Measurements from ENCODE around the gene HDAC1.

HDAC1 gene

GRCh38 chr1:32356478-32356877 is 64.6 kb downstream of the HDAC1 start:
- POLR2A ChIA-PET: interaction anchor here (6.2 kb wide), 1 partner anchor 20 kb away, joined by 33 read pairs; the partner anchor contains the start of gene MARCKSL1
- CTCF ChIA-PET: no interaction called here
- DNase-seq (ENCODE audit: extremely low spot score): no peak
- TF ChIP-seq ZNF384 (IDR thresholded peaks at IDR 0.05) (no peak), TARDBP (IDR thresholded peaks at IDR 0.05) (peak; percentile 32; the same call in 1 of the 2 replicates)

- DNase-seq (ENCODE audit: extremely low spot score): no peak
- TF ChIP-seq FOXK2 (IDR thresholded peaks at IDR 0.05) (no peak), LEF1 (IDR thresholded peaks at IDR 0.05; ENCODE audit: borderline replicate concordance) (0 out of 2 replicates have a peak, but pooled peaks have one; percentile 43)
- ChIA-PET CTCF (no interaction called here), POLR2A (interaction anchor here (1.1 kb wide), 1 partner anchor 21 kb away, joined by 3 read pairs; the partner anchor contains the start of gene MARCKSL1)
Measured at GRCh38 chr1:32357614-32358013, 65.7 kb downstream of the HDAC1 start.

GRCh38 chr1:32358435-32358834 is 66.6 kb downstream of the HDAC1 start:
- ChIA-PET POLR2A (interaction anchor here (1.1 kb wide), 1 partner anchor 22 kb away, joined by 3 read pairs; the partner anchor contains the start of gene MARCKSL1), CTCF (no interaction called here)
- TF ChIP-seq SP1 (IDR thresholded peaks at IDR 0.05) (no peak), TARDBP (IDR thresholded peaks at IDR 0.05) (no peak), ARNT (IDR thresholded peaks at IDR 0.05) (no peak), L3MBTL2 (conservative IDR thresholded peaks at IDR 0.05) (no peak), SUZ12 (IDR thresholded peaks at IDR 0.05) (no peak), HDGF (IDR thresholded peaks at IDR 0.05; ENCODE audit: borderline replicate concordance) (no peak), FOXA1 (IDR thresholded peaks at IDR 0.05) (no peak), NFRKB (IDR thresholded peaks at IDR 0.05) (no peak), ZNF384 (IDR thresholded peaks at IDR 0.05) (no peak), BHLHE40 (IDR thresholded peaks at IDR 0.05; ENCODE audit: borderline replicate concordance) (no peak), CTBP1 (IDR thresholded peaks at IDR 0.05; ENCODE audit: borderline replicate concordance) (no peak), FOXM1 (IDR thresholded peaks at IDR 0.05; ENCODE audit: borderline replicate concordance) (no peak), PKNOX1 (IDR thresholded peaks at IDR 0.05) (no peak), LEF1 (IDR thresholded peaks at IDR 0.05; ENCODE audit: borderline replicate concordance) (no peak), ELF4 (IDR thresholded peaks at IDR 0.05) (no peak), FOXK2 (IDR thresholded peaks at IDR 0.05) (no peak)
- no peak for DNase-seq (ENCODE audit: extremely low spot score)

GRCh38 chr1:32361308-32361673 is 69.4 kb downstream of the HDAC1 start:
- TF ChIP-seq BHLHE40 (IDR thresholded peaks at IDR 0.05; ENCODE audit: borderline replicate concordance): no peak
- no peak for TF ChIP-seq PKNOX1 (IDR thresholded peaks at IDR 0.05)
- no peak for TF ChIP-seq NFRKB (IDR thresholded peaks at IDR 0.05)
- no peak for TF ChIP-seq FOXA1 (IDR thresholded peaks at IDR 0.05)
- TF ChIP-seq SP1 (IDR thresholded peaks at IDR 0.05): no peak
- no peak for TF ChIP-seq FOXM1 (IDR thresholded peaks at IDR 0.05; ENCODE audit: borderline replicate concordance)
- no peak for TF ChIP-seq SUZ12 (IDR thresholded peaks at IDR 0.05)
- no peak for TF ChIP-seq ZNF384 (IDR thresholded peaks at IDR 0.05)
- no peak for TF ChIP-seq L3MBTL2 (conservative IDR thresholded peaks at IDR 0.05)
- no peak for TF ChIP-seq FOXK2 (IDR thresholded peaks at IDR 0.05)
- no peak for DNase-seq (ENCODE audit: extremely low spot score)
- POLR2A ChIA-PET: no interaction called here
- CTCF ChIA-PET: no interaction called here

- TF ChIP-seq TARDBP (IDR thresholded peaks at IDR 0.05) (no peak), ELF4 (IDR thresholded peaks at IDR 0.05) (no peak), CTBP1 (IDR thresholded peaks at IDR 0.05; ENCODE audit: borderline replicate concordance) (no peak), HDGF (IDR thresholded peaks at IDR 0.05; ENCODE audit: borderline replicate concordance) (no peak), L3MBTL2 (conservative IDR thresholded peaks at IDR 0.05) (no peak), FOXA1 (IDR thresholded peaks at IDR 0.05) (no peak), BHLHE40 (IDR thresholded peaks at IDR 0.05; ENCODE audit: borderline replicate concordance) (no peak), SUZ12 (IDR thresholded peaks at IDR 0.05) (no peak), ARNT (IDR thresholded peaks at IDR 0.05) (no peak), SP1 (IDR thresholded peaks at IDR 0.05) (no peak), NFRKB (IDR thresholded peaks at IDR 0.05) (no peak), ZNF384 (IDR thresholded peaks at IDR 0.05) (no peak), PKNOX1 (IDR thresholded peaks at IDR 0.05) (no peak), LEF1 (IDR thresholded peaks at IDR 0.05; ENCODE audit: borderline replicate concordance) (no peak)
- DNase-seq (ENCODE audit: extremely low spot score): no peak
- POLR2A ChIA-PET: interaction anchor here (1.9 kb wide), 1 partner anchor 16 kb away, joined by 4 read pairs; no protein-coding TSS in a partner anchor
- CTCF ChIA-PET: no interaction called here
Measured at GRCh38 chr1:32361674-32362473, 70.0 kb downstream of the HDAC1 start.

- TF ChIP-seq SP1 (IDR thresholded peaks at IDR 0.05) (no peak), FOXA1 (IDR thresholded peaks at IDR 0.05) (no peak), SUZ12 (IDR thresholded peaks at IDR 0.05) (no peak), HDGF (IDR thresholded peaks at IDR 0.05; ENCODE audit: borderline replicate concordance) (no peak), NFRKB (IDR thresholded peaks at IDR 0.05) (no peak), TARDBP (IDR thresholded peaks at IDR 0.05) (no peak), FOXM1 (IDR thresholded peaks at IDR 0.05; ENCODE audit: borderline replicate concordance) (no peak), ZNF384 (IDR thresholded peaks at IDR 0.05) (no peak)
- ChIA-PET CTCF (interaction anchor here (1.0 kb wide), 1 partner anchor 147 kb away, joined by 4 read pairs; no protein-coding TSS in a partner anchor), POLR2A (interaction anchor here (0.6 to 1.9 kb wide), 3 partner anchors 9 to 41 kb away, joined by 3 to 4 read pairs (median 4); no protein-coding TSS in a partner anchor)
- no peak for DNase-seq (ENCODE audit: extremely low spot score)
Measured at GRCh38 chr1:32362474-32363313, 70.8 kb downstream of the HDAC1 start, which contains the start of the genes FAM229A and TSSK3. Gene FAM229A, minus strand, starts transcription at chr1:32362485. Its CDS starts 394 bp downstream, at chr1:32362091. Gene TSSK3, plus strand, starts transcription at chr1:32362539. Its CDS starts 163 bp downstream, at chr1:32362702.
